ENCODE measurements around the gene MUC2. TPM values are rescaled to one million over a fixed set of nuclear protein-coding genes. Genes with fewer than 3 reads are reported as not detected.
"Not testable (repeated sequence)": the region's sequence is repeated elsewhere in the genome, so short reads cannot be mapped to it uniquely, and the experiment has no call there.

Gene MUC2
- total and polyA plus RNA-seq, 5 donors from 2014 or later, result not detected

DNA sequence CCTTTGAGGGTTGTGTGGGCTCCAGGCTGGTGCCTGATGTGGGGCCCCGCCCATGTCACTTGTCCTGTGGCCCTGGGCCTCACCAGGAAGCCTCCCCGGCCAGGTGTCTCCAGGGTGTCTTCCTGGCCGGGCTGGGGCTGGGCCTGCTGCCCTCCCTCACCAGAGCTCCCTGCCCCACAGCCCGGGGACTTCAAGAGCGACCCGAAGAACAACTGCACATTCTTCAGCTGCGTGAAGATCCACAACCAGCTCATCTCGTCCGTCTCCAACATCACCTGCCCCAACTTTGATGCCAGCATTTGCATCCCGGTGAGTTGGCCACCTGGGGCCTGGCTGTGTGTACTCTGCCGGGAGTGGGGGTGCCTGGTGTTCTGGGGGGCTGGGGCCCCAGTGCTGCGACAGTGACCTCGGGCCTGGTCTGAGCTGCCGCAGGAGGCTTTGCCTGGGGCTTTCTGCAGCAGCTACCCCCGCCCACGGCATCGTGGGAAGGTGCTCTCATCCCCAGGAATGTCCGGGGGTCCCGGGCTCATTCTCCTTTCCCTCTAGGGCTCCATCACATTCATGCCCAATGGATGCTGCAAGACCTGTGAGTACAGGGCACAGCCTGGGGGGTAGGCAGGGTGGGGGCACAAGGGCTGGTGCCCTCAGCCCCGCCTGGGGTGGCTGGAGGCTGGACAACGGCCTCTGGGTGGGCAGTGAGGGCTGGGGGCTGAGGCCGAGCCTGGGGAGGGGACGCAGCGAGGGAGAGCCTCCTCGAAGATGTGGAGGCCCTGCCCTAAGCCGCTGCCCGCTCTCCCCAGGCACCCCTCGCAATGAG is 34.6 kb downstream of the MUC2 start:
- DNase-seq, result no peak
- no peak overlapping the region for H3K4me3 Mint-ChIP-seq

DNA sequence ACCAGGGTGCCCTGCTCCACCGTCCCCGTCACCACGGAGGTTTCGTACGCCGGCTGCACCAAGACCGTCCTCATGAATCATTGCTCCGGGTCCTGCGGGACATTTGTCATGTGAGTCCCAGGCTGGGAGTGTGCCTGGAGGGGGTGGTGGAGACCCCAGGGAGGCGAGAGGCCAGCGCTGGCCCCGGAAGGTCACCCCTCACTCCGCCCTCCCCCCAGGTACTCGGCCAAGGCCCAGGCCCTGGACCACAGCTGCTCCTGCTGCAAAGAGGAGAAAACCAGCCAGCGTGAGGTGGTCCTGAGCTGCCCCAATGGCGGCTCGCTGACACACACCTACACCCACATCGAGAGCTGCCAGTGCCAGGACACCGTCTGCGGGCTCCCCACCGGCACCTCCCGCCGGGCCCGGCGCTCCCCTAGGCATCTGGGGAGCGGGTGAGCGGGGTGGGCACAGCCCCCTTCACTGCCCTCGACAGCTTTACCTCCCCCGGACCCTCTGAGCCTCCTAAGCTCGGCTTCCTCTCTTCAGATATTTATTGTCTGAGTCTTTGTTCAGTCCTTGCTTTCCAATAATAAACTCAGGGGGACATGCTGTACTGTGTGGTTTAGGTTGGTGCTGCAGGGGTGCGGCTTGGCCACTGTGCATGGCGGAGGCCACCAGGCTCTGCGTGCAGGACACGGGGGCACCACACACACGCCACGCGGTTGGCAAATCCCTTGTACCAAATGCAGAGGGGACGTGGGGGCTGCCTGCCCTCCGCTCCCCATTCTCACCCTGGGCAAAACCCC is 35.4 kb downstream of the MUC2 start:
- Histone ChIP-seq H3K27ac (ENCODE audit: insufficient read depth, low read length, poor library complexity, severe bottlenecking) (no peak overlapping the region), H3K36me3 (ENCODE audit: control insufficient read depth, insufficient read depth, low read length) (no peaks in the 10 kb centered on the region), H3K27me3 (ENCODE audit: control insufficient read depth, insufficient read depth, low read length) (no peaks in the 10 kb centered on the region), H3K4me1 (ENCODE audit: control insufficient read depth, insufficient read depth, low read length, poor library complexity, severe bottlenecking) (no peaks in the 10 kb centered on the region), H3K4me3 (ENCODE audit: low read depth, low read length) (no peak overlapping the region), H3K9me3 (ENCODE audit: control insufficient read depth in 2 of 2, low read length in 2 of 2) (no peaks in the 10 kb centered on the region)
- peaks cover 0 to 1% (median 0%) of the 10 kb centered on the region in 7 donors for H3K9me3 Mint-ChIP-seq
- no peaks in the 10 kb centered on the region for H3K36me3 Mint-ChIP-seq
- H3K4me3 Mint-ChIP-seq, result no peak overlapping the region
- no peaks in the 10 kb centered on the region for H3K4me1 Mint-ChIP-seq
- H3K27me3 Mint-ChIP-seq, result no peaks in the 10 kb centered on the region
- H3K27ac Mint-ChIP-seq, result no peak overlapping the region
- no peak for ATAC-seq (ENCODE audit: low read depth in 2 of 2)
- DNase-seq, result no peak

More for the DNA sequence above, 34.6 kb downstream of the MUC2 start:
- H3K9me3 Mint-ChIP-seq, result peaks cover 0 to 1% (median 0%) of the 10 kb centered on the region in 7 donors
- H3K36me3 Mint-ChIP-seq, result no peaks in the 10 kb centered on the region
- no peak overlapping the region for H3K27ac Mint-ChIP-seq
- Histone ChIP-seq H3K9me3 (ENCODE audit: control insufficient read depth in 2 of 2, low read length in 2 of 2) (no peaks in the 10 kb centered on the region), H3K27me3 (ENCODE audit: control insufficient read depth, insufficient read depth, low read length) (no peaks in the 10 kb centered on the region), H3K36me3 (ENCODE audit: control insufficient read depth, insufficient read depth, low read length) (no peaks in the 10 kb centered on the region), H3K4me1 (ENCODE audit: control insufficient read depth, insufficient read depth, low read length, poor library complexity, severe bottlenecking) (no peaks in the 10 kb centered on the region), H3K27ac (ENCODE audit: insufficient read depth, low read length, poor library complexity, severe bottlenecking) (no peak overlapping the region), H3K4me3 (ENCODE audit: low read depth, low read length) (no peak overlapping the region)
- no peaks in the 10 kb centered on the region for H3K4me1 Mint-ChIP-seq
- H3K27me3 Mint-ChIP-seq, result no peaks in the 10 kb centered on the region
- ATAC-seq (ENCODE audit: low read depth in 2 of 2), result no peak

DNA sequence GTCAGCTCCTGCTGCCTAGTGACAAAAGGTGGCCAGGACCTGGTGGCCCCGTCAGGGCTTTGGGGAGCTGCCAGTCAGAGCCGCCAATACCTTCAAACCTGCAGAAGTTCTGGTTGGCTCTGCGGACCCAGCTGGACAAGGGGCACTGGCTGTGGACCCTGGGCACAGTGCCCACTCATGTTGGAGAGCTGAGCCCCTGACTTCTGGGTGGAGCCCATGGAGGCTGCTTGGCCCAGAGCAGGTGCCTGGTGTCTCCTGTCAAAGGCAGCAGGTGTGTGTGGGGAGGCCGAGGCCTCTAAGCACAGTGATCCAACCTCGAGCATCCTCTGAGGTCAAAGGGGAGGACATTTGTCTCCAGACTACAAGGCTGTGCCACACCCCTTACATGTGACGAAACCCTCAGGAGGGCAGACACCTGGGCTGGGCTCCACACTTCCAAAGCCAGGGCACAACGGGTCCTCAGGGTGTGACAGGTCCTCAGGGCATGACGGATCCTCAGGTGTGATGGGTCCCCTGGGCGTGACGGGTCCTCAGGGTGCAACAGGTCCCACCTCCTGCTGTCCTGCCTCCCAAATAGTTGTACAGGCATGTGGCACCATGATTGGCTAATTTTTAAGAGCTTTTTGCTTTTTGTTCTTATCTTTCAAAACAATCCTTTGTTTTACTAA is 37.0 kb downstream of the MUC2 start:
- Histone ChIP-seq H3K27ac (ENCODE audit: insufficient read depth, low read length, poor library complexity, severe bottlenecking) (no peak overlapping the region), H3K4me3 (ENCODE audit: low read depth, low read length) (no peak overlapping the region), H3K4me1 (ENCODE audit: control insufficient read depth, insufficient read depth, low read length, poor library complexity, severe bottlenecking) (no peaks in the 10 kb centered on the region), H3K27me3 (ENCODE audit: control insufficient read depth, insufficient read depth, low read length) (no peaks in the 10 kb centered on the region), H3K9me3 (ENCODE audit: control insufficient read depth in 2 of 2, low read length in 2 of 2) (no peaks in the 10 kb centered on the region), H3K36me3 (ENCODE audit: control insufficient read depth, insufficient read depth, low read length) (no peaks in the 10 kb centered on the region)
- Mint-ChIP-seq H3K4me1 (no peaks in the 10 kb centered on the region), H3K27ac (peak overlapping the region in 1 of 3 donors; percentile 14), H3K9me3 (peaks cover 0 to 1% (median 0%) of the 10 kb centered on the region in 7 donors), H3K4me3 (no peak overlapping the region), H3K36me3 (no peaks in the 10 kb centered on the region), H3K27me3 (no peaks in the 10 kb centered on the region)
- DNase-seq (no peak), ATAC-seq (ENCODE audit: low read depth in 2 of 2) (no peak)

DNA sequence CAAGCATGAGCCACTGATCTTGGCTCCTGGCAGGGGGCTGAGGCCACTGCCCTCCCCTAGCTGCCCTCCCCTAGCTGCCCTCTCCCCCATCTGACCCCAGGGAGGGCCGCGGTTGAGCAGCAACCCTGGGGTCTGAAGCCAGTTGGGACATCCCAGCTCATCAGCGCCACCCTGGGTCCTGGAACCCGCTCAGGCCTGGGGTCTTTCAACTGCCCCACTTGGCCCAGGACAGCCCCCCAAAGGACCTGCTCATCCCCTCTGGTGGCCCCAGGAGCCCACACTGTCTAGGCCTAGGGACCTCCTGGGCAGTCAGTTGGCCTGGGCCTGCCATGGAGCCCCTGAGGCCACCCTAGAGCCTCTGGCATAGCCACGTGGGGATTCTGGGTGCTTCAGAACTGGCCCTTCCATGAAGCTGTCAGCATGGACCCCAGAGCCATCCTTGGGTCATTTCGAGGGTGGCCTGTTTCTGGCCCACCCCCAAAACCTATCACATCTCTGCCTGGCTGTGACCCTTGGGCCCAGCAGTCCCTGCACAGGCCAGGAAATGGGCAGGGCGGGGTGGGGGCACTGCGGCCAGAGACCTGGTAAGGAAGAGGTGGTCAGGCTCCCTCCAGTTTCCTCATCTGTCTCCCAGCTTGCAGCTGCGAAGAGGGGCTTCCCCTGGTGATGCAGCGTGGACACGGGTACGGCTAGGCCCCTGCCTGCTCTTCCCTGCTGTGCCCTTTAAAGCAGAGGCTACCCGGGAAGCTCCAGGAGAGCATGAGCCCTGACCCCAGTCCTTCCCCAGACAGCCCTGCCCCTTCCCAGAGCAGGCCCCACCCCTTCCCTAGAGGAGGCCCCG is 37.9 kb downstream of the MUC2 start:
- no peaks in the 10 kb centered on the region for H3K27me3 ChIP-seq (ENCODE audit: control insufficient read depth, insufficient read depth, low read length)
- Mint-ChIP-seq H3K27ac (no peak overlapping the region), H3K4me3 (no peak overlapping the region), H3K4me1 (no peaks in the 10 kb centered on the region), H3K9me3 (peaks cover 0 to 1% (median 0%) of the 10 kb centered on the region in 7 donors), H3K36me3 (no peaks in the 10 kb centered on the region), H3K27me3 (no peaks in the 10 kb centered on the region)
- no peaks in the 10 kb centered on the region for H3K9me3 ChIP-seq (ENCODE audit: control insufficient read depth in 2 of 2, low read length in 2 of 2)
- H3K36me3 ChIP-seq (ENCODE audit: control insufficient read depth, insufficient read depth, low read length), result no peaks in the 10 kb centered on the region
- ATAC-seq (ENCODE audit: low read depth in 2 of 2), result no peak
- H3K4me1 ChIP-seq (ENCODE audit: control insufficient read depth, insufficient read depth, low read length, poor library complexity, severe bottlenecking), result no peaks in the 10 kb centered on the region
- DNase-seq, result no peak
- no peak overlapping the region for H3K27ac ChIP-seq (ENCODE audit: insufficient read depth, low read length, poor library complexity, severe bottlenecking)
- no peak overlapping the region for H3K4me3 ChIP-seq (ENCODE audit: low read depth, low read length)

DNA sequence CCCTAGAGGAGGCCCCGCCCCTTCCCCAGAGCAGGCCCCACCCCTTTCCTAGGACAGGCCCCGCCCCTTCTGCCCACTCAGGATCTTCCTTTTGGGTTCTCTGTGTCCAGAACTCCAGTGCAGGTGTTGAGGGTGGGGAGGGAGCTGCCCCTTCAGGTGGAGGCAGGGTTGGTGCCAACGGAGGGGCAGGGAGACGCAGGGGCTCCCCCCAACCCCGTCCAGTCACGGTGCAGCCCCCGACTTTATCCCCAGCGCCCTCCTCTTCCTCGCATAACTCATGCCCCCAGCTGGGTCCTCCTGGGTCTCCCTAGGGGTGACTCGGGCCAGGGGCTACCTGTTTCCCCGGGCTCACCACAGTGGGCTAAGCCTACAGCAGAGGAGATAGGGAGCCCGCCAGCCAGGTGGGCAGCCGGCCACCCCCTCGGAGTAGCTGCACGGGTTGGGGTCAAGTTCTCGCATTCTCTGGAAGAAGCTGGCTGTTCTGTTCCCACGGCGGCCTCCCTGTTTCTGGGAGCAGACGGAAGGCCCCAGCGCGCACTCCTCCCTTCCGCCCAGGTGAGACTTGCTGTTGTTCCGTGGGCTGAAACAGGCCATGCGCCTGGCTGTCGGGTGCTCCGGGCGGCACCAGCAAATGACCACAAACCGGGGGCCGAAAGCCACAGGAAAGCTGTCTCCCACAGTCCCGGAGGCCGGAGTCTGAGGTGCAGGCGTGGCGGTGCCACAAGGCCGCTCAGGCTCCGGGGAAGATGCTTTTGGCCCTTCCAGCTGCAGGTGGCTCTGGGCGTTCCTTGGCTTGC is 38.9 kb downstream of the MUC2 start:
- Histone ChIP-seq H3K27ac (ENCODE audit: insufficient read depth, low read length, poor library complexity, severe bottlenecking) (no peak overlapping the region), H3K27me3 (ENCODE audit: control insufficient read depth, insufficient read depth, low read length) (no peaks in the 10 kb centered on the region), H3K9me3 (ENCODE audit: control insufficient read depth in 2 of 2, low read length in 2 of 2) (no peaks in the 10 kb centered on the region), H3K4me1 (ENCODE audit: control insufficient read depth, insufficient read depth, low read length, poor library complexity, severe bottlenecking) (no peaks in the 10 kb centered on the region), H3K36me3 (ENCODE audit: control insufficient read depth, insufficient read depth, low read length) (no peaks in the 10 kb centered on the region), H3K4me3 (ENCODE audit: low read depth, low read length) (no peak overlapping the region)
- no peak overlapping the region for H3K4me3 Mint-ChIP-seq
- DNase-seq (no peak), ATAC-seq (ENCODE audit: low read depth in 2 of 2) (no peak)
- H3K27ac Mint-ChIP-seq, result no peak overlapping the region
- no peaks in the 10 kb centered on the region for H3K27me3 Mint-ChIP-seq
- H3K9me3 Mint-ChIP-seq, result no peaks in the 10 kb centered on the region
- no peaks in the 10 kb centered on the region for H3K4me1 Mint-ChIP-seq
- no peaks in the 10 kb centered on the region for H3K36me3 Mint-ChIP-seq

DNA sequence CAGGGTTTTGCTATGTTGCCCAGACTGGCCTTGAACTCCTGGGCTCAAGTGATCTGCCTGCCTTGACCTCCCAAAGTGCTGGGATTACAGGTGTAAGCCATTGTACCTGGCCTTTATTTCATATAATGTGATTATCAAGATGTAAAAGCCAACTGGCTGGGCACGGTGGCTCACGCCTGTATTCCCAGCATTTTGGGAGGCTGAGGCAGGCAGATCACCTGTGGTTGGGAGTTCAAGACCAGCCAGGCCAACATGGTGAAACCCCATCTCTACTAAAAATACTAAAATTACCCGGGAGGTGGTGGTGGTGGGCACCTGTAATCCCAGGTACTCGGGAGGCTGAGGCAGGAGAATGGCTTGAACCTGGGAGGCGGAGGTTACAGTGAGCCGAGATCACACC is 40.6 kb downstream of the MUC2 start:
- H3K4me1 ChIP-seq (ENCODE audit: control insufficient read depth, insufficient read depth, low read length, poor library complexity, severe bottlenecking); H3K36me3 ChIP-seq (ENCODE audit: control insufficient read depth, insufficient read depth, low read length); H3K4me3 ChIP-seq (ENCODE audit: low read depth, low read length); ATAC-seq (ENCODE audit: low read depth in 2 of 2); DNase-seq; H3K4me3 Mint-ChIP-seq; H3K27ac Mint-ChIP-seq; H3K27me3 Mint-ChIP-seq; H3K27me3 ChIP-seq (ENCODE audit: control insufficient read depth, insufficient read depth, low read length); H3K4me1 Mint-ChIP-seq; H3K9me3 ChIP-seq (ENCODE audit: control insufficient read depth in 2 of 2, low read length in 2 of 2); H3K36me3 Mint-ChIP-seq; H3K9me3 Mint-ChIP-seq; H3K27ac ChIP-seq (ENCODE audit: insufficient read depth, low read length, poor library complexity, severe bottlenecking): not testable (repeated sequence)

DNA sequence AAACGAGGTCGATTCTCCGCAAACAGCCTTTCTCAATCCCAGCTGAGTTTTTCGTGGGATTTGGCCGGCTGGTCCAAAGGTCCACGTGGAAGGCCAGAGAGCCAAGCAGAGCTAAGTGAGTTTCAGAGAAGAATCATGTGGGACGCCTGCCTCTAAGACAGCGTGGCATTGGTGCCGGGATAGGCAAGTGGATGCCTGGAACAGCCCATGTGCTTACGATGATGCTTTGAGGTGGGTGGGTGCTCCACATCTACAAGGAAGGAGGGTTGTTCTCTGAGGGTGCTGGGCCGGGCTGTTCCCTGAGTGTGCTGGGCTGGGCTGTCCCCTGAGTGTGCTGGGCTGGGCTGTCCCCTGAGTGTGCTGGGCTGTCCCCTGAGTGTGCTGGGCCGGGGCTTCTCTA is 41.4 kb downstream of the MUC2 start:
- no peak overlapping the region for H3K27ac ChIP-seq (ENCODE audit: insufficient read depth, low read length, poor library complexity, severe bottlenecking)

More for the DNA sequence above, 41.4 kb downstream of the MUC2 start:
- H3K36me3 Mint-ChIP-seq, result no peaks in the 10 kb centered on the region
- ATAC-seq (ENCODE audit: low read depth in 2 of 2) (no peak), DNase-seq (no peak)
- Histone ChIP-seq H3K27me3 (ENCODE audit: control insufficient read depth, insufficient read depth, low read length) (no peaks in the 10 kb centered on the region), H3K4me3 (ENCODE audit: low read depth, low read length) (no peak overlapping the region), H3K36me3 (ENCODE audit: control insufficient read depth, insufficient read depth, low read length) (no peaks in the 10 kb centered on the region), H3K9me3 (ENCODE audit: control insufficient read depth in 2 of 2, low read length in 2 of 2) (no peaks in the 10 kb centered on the region), H3K4me1 (ENCODE audit: control insufficient read depth, insufficient read depth, low read length, poor library complexity, severe bottlenecking) (no peaks in the 10 kb centered on the region)
- no peak overlapping the region for H3K27ac Mint-ChIP-seq
- no peaks in the 10 kb centered on the region for H3K27me3 Mint-ChIP-seq
- no peaks in the 10 kb centered on the region for H3K9me3 Mint-ChIP-seq
- H3K4me3 Mint-ChIP-seq, result no peak overlapping the region
- no peaks in the 10 kb centered on the region for H3K4me1 Mint-ChIP-seq

Measured in CD4-positive, CD25-positive, alpha-beta regulatory T cell (primary cell).